22Rv1 (cell line): ENCODE data around the gene CECR2.

Source experiments
- CTCF ChIP-seq: fragments of 450-650 bp; IDR thresholded peaks from 2 replicates; pipeline ENCODE4 v1.5.1; 2017; ENCODE audit warnings: mild to moderate bottlenecking
- ZFX ChIP-seq: fragments of 450-650 bp; IDR thresholded peaks from 2 replicates; pipeline ENCODE4 v1.6.1; 2017; ENCODE audit warnings: antibody characterized with exemption, borderline replicate concordance

GRCh38 chr22:17368554-17369438, 464 bp upstream of the CECR2 start:
- TF ChIP-seq CTCF: no peak
- TF ChIP-seq ZFX: no peak
